Activated T-cell treated with anti-CD3 and anti-CD28 coated beads for 24 hours (primary cell): ENCODE data around the gene FDXACB1.
A peak's percentile ranks its signal among the peaks of the same experiment; 100 is the strongest.
"Not testable (repeated sequence)": the region's sequence is repeated elsewhere in the genome, so short reads cannot be mapped to it uniquely, and the experiment has no call there.

Experiments used
- DNase-seq: peaks from one replicate; pipeline ENCODE4 v3.0.0-alpha.2; 2020; ENCODE audit warnings: low read depth

The FDXACB1 gene

DNA sequence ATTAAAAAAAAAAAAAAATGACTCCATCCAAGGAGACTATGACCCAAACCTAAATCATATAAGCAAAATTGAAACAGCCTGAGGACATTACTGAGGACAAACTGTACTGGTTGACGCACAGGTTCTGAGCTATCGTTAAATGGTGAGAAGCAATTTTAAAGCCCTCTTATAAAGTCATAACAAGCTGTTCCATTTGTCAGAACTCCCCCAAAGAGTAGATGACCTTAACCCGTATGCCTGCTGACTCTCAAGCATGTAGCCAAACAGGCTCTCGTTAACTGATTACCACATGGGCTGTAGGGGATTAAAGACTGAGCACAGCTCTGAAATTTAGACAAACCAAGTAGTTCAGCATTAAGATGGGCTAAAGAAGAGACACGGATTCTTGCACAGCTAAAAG lies 30.4 kb upstream of the FDXACB1 start:
- no peak for DNase-seq

GRCh38 chr11:111908639-111909305 lies 29.8 kb upstream of the FDXACB1 start:
- DNase-seq = no peak

DNA sequence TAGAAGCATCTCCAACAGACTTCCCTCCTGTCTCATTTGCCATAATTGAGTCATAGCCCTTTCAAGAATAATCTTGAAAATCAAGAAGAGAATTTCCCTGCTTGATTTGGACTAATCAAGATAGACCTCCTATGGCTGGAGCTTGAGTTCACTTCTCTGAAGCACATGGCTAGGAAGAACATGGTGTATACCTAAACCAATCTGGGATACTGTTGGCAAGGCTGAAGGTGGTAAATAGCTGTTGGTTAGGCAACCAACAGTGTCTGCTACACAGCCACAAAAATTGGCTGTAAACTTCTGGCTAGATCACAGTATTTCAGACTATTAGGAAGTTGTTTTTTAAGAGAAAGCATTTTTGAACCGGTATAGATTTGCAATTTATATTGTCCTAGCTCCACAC lies 27.7 kb upstream of the FDXACB1 start:
- DNase-seq = no peak

DNA sequence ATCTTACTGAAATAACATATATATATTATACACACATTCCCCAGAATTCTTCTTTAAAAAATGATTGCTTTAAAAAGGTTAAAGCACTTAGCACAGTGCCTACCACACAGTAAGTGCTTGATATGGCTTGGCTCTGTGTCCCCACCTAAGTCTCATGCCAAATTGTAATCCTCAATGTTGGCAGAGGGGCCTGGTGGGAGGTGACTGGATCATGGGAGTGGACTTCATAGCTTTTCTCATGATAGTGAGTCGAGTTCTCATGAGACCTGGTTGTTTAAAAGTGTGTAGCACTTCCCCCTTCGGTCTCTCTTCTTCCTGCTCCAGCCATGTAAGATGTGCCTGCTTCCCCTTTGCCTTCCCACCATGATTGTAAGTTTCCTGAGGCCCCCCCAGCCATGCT lies 26.4 kb upstream of the FDXACB1 start:
- no peak for DNase-seq

- no peak for DNase-seq
These were observed 7.9 kb upstream of the FDXACB1 start for GRCh38 chr11:111886844-111887243.

DNA sequence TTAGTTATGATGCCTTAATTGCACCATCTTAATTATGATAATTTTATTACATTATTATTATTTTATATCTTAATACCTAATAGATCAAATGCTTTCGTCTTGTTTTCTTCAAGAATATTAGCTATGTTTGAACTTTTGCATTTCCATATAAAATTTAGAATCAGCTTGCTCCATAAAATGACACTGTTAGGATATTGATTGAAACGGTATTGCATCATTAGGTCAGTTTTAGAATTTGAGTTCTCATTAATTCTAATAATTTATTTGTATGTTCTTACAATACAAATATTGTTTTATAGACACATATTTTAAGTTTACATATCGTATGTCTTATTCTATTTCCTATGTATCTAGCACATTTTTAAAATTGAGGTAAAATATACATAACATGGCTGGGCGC lies 7.1 kb upstream of the FDXACB1 start:
- no peak for DNase-seq

DNA sequence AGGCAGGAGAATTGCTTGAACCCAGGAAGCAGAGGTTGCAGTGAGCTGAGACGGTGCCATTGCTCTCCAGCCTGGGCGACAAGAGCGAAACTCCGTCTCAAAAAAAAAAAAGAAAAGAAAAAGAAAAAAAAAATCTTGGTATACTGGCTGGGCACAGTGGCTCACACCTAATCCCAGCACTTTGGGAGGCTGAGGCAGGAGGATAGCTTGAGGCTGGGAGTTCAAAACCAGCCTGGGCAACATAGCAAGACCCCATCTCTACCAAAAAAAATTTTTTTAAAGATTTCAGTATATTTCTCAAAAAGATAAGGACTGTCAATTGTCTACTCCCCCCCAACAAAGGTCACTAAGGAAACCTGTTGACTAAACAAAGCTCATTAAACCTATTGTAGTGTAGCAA lies 6.1 kb upstream of the FDXACB1 start:
- DNase-seq = not testable (repeated sequence)

GRCh38 chr11:111882202-111882601 lies 3.2 kb upstream of the FDXACB1 start:
- DNase-seq = no peak

GRCh38 chr11:111879637-111879960 lies 634 bp upstream of the FDXACB1 start:
- DNase-seq = no peak

GRCh38 chr11:111878385-111878848 lies 548 bp downstream of the FDXACB1 start:
- DNase-seq = no peak

GRCh38 chr11:111871693-111872161 lies 7.2 kb downstream of the FDXACB1 start:
- no peak for DNase-seq

DNA sequence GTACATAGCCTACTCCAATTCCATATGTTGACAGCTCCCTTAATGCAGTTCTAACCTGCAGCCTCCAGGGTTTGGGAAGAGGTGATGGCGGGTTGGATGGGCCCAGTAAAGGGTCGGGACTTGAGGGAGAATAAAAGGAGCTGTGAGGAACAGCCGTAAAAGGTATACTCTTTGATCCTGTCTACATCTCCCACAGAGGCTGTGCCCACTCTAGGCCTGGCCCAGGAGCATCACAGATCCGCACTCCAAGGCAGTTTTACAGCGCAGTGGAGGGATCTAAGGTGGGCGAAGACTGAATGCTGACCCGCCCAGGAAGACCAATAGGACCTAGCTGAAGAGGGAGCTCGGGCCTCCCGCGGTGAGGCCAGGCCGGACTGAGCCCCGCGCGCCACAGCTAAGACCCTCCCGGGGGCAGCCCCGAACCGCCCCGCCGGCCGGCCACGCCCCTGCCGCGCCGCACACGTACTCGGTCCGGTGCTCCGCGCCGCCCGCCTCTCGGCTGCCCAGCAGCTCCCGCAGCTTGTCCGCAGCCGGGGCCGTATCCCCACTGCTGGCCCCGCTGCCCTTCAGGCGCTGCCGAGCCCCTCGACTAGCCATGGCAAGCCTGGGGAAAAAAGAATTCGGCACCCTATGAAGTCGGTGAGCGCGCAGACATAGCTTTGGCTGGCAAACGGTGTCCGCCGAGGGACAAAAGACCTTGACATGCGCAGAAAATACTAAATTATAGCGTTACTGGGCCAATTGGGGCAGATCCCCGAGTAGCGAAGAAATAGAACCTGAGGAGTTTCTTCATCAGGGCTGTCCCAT lies 7.9 kb downstream of the FDXACB1 start, which contains the start of gene ALG9:
Gene ALG9, minus strand, starts transcription at position 696 of the 807 bp plus-strand sequence. Its CDS starts 99 bp downstream, at position 597.
- peak; percentile 86 for DNase-seq

- no peak for DNase-seq
These were observed 8.5 kb downstream of the FDXACB1 start for GRCh38 chr11:111870522-111870885.

GRCh38 chr11:111870113-111870512 lies 8.9 kb downstream of the FDXACB1 start:
- DNase-seq = no peak

DNA sequence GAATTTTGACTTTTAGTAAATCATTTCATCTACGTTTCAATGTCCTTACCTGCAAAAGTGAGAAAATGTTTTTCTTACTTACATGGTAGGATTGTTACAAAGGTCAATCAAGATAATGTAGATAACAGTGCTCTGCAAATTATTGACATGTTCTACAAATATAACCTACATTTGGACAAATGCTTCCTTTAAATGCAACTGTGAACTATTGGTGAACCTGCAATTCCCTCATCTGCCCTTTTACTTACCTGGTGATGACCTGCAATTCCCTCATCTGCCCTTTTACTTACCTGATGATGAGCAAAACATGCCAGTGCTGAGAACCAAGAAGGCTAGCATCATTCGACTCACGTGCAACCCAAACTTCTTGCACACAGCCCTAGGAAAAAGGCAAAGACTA lies 18.7 kb downstream of the FDXACB1 start:
- DNase-seq = no peak

GRCh38 chr11:111855506-111855905 lies 23.5 kb downstream of the FDXACB1 start:
- DNase-seq = no peak

DNA sequence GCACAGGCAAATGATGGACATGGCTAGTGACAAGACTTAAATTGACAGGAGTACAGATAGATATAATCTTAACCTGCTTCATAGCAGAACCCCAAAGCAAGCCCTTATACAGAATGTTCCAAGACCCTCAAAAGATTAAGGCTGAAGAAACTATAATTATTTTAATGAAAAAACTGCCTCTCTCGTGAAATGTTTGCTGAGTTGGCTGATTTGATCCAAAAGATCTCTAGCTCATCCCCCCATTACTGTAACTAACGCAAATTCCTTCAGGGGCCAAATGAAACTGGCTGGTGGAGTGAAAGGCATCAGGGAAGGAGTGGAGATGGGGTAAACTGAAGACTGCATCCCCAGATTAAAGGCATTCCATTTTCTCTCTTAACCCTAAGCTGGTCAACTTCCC lies 26.9 kb downstream of the FDXACB1 start:
- DNase-seq = no peak

- DNase-seq = no peak
These were observed 27.3 kb downstream of the FDXACB1 start for GRCh38 chr11:111851636-111852035.

DNA sequence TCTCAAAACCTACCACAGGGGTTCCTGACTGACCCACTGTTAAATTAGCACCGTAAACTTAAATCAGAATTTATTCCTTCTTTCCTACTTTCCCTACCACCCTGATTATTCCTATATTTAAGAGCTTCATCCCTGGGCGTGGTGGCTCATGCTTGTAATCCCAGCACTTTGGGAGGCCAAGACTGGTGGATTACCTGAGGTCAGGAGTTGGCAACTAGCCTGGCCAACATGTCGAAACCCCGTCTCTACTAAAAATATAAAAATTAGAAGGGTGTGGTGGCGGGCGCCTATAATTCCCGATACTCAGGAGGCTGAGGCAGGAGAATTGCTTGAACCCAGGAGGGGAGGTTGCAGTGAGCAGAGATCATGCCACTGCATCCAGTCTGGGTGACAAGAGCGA lies 27.9 kb downstream of the FDXACB1 start:
- DNase-seq = no peak

GRCh38 chr11:111849631-111850030 lies 29.3 kb downstream of the FDXACB1 start:
- no peak for DNase-seq

- no peak for DNase-seq
These were observed 32.3 kb downstream of the FDXACB1 start for GRCh38 chr11:111846636-111847035.

GRCh38 chr11:111846063-111846462 lies 32.9 kb downstream of the FDXACB1 start:
- DNase-seq = no peak

DNA sequence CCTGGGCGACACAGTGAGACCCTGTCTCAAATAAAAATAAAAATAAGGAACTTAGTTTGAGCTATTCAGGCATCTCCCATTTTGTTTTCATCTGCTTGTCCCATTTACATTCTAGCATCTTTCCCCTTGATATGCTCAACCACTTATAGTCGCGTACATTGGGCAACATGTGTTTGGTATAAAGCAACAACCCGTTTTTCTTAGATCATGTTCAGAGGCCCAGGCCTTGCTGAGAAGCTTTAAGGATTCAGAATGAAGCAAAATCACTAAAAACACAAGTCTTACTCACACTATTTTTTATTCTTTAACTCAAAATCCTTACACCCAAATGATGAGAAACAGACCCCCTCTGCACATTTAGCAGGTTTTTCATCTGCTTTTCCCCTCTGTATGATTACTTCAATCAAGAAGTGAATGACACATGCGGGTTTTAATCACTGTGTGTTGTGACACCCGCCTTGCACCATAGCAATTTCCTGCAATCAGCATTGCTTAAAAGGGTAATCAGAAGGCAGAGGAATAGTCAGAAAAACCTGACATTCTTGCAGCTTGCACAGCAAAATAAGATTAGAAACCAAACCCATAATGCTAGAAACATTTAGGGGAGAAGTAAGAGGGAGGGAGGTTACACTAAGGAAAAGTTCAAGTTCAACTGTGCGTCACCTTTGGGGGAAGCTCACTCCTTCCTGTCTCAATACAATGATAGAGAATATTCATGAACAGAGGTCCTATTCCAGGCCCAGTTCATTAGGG lies 33.5 kb downstream of the FDXACB1 start:
- no peak for DNase-seq
